Epithelial cell of esophagus (primary cell): ENCODE data around the gene MAB21L3.

Source experiments
- DNase-seq: peaks from one replicate; pipeline ENCODE4 v3.0.0; 2010; ENCODE audit warnings: low read depth
- H3K4me3 ChIP-seq: 2 replicates; pipeline ENCODE4 v1.5.1; 2011; ENCODE audit warnings: mild to moderate bottlenecking, low read length, control low read depth
- TF ChIP-seq, protein P1 (sequence below): IDR thresholded peaks from 2 replicates; pipeline ENCODE4 v1.5.1; 2011; ENCODE audit warnings: low read depth, mild to moderate bottlenecking, low read length, control low read depth, inconsistent platforms; ENCODE audit not compliant: insufficient read depth; ENCODE audit errors: missing control alignments

Gene MAB21L3

GRCh38 chr1:116164150-116164549 is 53.0 kb downstream of the MAB21L3 start:
- TF ChIP-seq, protein P1, sequence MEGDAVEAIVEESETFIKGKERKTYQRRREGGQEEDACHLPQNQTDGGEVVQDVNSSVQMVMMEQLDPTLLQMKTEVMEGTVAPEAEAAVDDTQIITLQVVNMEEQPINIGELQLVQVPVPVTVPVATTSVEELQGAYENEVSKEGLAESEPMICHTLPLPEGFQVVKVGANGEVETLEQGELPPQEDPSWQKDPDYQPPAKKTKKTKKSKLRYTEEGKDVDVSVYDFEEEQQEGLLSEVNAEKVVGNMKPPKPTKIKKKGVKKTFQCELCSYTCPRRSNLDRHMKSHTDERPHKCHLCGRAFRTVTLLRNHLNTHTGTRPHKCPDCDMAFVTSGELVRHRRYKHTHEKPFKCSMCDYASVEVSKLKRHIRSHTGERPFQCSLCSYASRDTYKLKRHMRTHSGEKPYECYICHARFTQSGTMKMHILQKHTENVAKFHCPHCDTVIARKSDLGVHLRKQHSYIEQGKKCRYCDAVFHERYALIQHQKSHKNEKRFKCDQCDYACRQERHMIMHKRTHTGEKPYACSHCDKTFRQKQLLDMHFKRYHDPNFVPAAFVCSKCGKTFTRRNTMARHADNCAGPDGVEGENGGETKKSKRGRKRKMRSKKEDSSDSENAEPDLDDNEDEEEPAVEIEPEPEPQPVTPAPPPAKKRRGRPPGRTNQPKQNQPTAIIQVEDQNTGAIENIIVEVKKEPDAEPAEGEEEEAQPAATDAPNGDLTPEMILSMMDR, result no peak
- no peak for DNase-seq
- H3K4me3 ChIP-seq, result no peak overlapping the region

DNA sequence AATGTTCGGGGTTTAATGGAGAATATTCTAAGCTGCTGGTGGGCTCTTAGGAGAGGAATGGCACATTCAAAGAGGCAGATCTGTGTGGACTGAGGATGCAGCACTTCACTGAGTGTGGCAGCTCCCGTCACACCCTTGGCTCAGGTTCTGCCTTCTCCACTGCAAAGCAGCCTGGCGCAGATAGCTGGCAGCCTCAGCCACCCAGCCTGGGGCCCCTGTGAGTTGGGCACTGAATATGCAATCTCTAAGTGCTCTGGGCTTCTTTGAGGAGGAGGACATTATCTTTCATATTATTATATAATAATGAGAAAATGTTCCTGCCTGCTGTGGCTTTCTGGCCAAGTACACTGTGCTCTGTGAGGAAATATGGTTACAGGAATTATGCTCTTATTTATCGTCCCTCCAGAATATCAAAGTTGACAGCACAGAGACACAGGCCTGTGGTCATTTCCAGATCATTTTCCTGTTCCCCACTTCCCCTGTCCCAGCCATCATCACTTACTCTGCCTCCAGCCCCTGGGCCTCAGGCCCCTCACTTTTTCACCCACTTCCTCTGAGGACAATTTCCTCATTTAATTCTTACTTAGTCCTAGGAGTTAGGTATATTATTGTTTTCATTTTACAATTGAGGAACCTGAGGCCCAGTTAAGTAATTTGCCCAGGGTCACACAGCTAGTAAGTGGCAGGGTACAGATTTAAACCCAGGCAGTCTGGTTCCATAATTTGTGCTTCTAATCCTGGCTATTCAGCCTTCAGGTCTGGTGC is 53.6 kb downstream of the MAB21L3 start:
- DNase-seq, result no peak
- TF ChIP-seq, protein P1, result no peak

GRCh38 chr1:116165572-116165971 is 54.4 kb downstream of the MAB21L3 start:
- H3K4me3 ChIP-seq, result no peak overlapping the region
- TF ChIP-seq, protein P1, result no peak
- DNase-seq, result no peak

More for the DNA sequence above, 53.6 kb downstream of the MAB21L3 start:
- H3K4me3 ChIP-seq, result no peak overlapping the region

DNA sequence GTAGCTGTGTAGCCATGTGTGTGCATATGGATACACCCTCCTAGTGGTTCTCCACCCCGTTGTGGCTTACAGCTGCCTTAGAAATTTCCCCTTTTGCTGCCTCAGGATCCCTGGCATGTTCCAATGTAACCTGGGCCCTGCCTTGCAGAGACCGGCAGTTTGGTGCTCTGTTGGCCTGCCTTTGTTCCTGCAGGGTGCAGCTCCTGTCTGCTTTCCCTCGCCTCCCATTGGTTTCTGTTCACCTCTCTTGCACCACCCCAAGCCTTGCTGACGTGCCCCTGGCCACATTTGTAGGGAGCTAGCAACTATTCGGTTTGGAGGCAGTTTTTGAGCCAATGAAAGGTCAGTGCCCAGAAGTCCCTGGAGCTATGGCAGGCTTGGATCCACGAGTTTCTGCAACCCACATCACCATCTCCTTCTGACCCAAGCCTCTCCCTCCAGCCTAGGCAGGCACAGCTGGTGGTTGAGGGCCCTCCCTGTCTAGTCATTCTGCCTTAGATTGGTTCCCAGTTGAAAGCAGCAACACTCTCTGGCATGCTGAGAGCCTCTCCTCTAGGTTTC is 54.9 kb downstream of the MAB21L3 start:
- no peak for DNase-seq
- TF ChIP-seq, protein P1, result no peak
- H3K4me3 ChIP-seq, result no peak overlapping the region

DNA sequence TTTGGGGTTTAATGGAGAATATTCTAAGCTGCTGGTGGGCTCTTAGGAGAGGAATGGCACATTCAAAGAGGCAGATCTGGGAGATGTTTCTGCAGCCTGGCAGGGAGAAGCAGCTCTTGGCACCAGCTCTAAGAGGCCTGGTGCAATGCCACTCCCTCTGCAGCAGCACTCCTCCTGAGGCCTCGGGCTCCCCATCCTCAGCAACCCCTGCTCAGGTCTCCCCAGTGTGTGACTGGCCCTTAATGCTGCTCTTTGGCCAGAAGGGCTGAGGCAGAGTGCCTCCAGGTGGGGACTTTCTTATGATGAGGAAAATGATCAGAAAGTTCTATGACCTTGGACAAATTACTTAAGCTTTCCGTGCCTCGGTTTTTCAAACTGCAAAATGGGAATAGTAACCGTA is 55.5 kb downstream of the MAB21L3 start:
- H3K4me3 ChIP-seq, result no peak overlapping the region
- no peak for DNase-seq
- TF ChIP-seq, protein P1, result no peak

- peak overlapping the region; percentile 47 for H3K4me3 ChIP-seq
- TF ChIP-seq, protein P1, result no peak
- peak; percentile 28 for DNase-seq
These were observed 56.6 kb downstream of the MAB21L3 start for GRCh38 chr1:116167625-116168276.
